Limb (tissue), 2 donors: Measurements from ENCODE around the gene KLHDC8B.

Source experiments
- DNase-seq, 2 donors: peaks; one replicate each; pipeline ENCODE4 v3.0.0-alpha.2; 2016; ENCODE audit errors: extremely low spot score in 2 of 2

KLHDC8B gene

DNA sequence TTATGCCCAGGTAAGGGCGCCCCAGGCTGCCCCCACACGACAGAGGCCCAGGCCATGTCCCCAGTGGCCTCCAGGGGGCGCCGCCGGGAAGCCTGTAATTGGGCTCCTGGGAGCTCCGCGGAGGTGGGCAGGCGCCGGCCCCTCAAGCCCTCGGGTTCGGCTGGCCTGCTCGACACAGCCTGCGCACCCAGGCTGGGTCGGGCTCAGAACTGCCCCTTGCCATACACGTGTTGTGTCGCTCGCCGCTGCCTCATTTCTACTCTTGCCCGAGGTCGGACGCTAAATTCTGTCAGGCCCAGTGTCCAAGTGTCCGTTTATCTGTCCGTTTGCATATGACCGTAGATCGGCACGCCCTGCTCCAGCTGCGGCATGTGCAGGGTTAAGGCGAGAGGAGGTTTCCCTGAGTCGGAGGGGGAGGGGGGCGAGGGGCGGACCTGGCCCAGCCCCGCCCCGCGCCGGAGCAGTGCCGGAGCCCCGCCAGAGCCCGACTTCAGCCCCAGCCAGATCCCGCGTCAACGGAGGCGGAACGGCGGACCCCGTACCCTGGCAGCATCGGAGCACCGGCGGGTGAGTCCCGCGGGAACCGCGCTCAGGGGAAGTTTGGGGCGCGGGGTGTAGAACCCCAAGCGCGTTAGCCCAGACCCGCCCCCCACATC is at the start of gene KLHDC8B:
Gene KLHDC8B, plus strand, starts transcription at position 480 of the 656 bp plus-strand sequence. CDS start 1,172 bp downstream, outside the sequence.
- peak; percentile 88 to 89 for DNase-seq

DNA sequence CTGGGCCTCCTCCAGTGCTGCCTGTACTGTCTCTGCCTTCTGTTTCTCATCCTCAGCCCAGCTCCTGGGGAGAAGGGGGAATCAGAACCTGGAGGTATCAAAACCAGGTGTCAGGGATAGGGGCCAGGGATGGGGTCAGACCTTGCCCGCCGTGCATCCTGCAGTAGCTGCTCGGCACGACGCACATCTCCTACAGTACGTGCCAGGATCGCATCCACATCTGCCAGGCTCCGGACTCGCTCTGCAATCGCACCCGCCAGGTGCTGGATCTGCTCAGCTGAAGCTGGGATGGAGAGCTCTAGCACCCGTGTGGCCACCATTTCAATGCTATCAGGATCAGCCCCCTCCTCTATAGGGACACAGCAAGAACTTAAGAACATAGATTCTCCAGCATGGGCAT is 49.4 kb upstream of the KLHDC8B start:
- DNase-seq: no peak

DNA sequence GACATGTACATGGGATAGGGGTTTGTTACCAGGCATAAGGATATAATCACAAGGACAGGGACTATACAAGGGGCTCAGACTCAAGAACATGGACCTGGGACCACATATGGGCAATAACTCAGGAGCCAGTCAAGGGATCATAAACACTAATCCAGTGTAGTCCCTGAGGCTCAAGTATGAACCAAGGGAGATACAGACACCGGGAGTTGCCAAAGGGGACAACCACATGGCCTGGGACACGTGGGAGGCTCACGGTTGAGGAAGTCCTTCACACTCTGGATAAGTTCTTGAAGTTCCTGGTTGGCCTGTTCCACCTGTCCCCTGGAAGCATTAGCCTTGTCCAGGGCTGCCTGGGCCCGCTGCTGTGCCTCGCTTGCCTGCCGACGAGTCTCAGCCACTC is 48.9 kb upstream of the KLHDC8B start:
- DNase-seq: no peak

DNA sequence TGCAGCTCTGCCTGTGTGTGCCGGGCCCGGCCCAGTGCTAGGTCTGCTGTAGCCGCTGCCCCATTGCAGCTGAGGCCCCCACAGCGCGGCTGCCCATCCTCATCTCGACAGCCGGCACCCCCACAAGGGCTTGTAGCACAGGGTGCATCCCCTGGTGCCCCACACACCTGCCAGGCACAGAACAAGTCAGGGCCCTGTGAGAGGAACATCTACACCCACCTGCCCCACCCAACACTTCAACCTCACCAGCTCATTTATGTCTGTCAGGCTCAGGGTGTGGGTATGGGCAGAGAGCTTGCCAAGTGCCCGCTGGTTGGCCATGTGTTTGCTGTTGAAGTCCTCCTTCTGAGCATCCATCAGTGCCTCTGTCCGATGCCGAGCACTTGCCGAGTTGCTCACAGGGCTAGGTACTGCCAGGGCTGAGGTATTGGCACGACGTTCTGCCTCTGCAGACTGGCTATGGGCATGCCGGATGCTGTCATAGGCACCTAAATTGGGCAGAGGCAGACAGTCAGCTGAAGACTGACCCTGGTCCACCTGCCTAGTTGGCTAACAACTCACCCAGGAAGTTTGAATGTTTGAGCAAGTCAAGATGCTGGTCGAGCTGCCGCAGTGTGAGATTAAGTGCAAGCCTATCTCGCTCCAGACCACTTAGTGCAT is 48.4 kb upstream of the KLHDC8B start:
- DNase-seq: no peak

DNA sequence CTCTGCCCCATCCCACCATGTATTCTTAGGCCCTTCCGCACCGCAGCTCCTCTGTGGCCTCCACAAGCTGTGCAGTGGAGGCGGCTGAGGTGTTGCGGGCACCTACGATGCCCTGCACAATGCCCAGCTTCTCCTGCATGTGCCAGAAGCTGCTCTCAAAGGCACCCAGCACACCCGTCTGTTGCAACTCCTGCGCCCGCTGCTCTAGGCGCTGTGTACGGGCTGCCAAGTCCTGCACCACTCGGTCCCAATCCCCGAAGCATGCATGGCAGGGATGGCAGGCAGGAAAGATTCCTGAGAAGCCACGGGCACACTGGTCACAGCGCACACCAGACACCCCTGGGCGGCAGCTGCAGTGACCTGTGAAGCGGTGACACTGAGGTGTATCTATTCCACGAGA is 47.7 kb upstream of the KLHDC8B start:
- no peak for DNase-seq

DNA sequence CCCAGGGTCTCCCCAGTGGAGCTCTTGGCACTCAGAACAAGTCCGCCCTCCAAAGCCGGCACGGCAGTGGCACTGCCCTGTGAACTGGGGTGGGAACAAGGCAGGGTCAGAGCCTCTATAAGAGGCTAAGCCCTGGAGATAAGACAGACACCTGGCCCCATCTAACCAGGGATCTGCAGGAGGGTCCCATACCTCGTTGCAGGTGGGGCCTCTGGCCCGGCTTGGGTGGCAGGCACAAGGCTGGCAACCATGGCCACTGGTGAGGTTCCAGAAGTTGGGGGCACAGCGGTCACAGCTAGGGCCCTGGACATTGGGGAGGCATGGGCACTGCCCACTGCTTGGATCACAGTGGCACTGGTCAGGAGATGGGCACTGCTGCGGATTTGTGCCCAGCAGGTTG is 47.2 kb upstream of the KLHDC8B start:
- DNase-seq: no peak

DNA sequence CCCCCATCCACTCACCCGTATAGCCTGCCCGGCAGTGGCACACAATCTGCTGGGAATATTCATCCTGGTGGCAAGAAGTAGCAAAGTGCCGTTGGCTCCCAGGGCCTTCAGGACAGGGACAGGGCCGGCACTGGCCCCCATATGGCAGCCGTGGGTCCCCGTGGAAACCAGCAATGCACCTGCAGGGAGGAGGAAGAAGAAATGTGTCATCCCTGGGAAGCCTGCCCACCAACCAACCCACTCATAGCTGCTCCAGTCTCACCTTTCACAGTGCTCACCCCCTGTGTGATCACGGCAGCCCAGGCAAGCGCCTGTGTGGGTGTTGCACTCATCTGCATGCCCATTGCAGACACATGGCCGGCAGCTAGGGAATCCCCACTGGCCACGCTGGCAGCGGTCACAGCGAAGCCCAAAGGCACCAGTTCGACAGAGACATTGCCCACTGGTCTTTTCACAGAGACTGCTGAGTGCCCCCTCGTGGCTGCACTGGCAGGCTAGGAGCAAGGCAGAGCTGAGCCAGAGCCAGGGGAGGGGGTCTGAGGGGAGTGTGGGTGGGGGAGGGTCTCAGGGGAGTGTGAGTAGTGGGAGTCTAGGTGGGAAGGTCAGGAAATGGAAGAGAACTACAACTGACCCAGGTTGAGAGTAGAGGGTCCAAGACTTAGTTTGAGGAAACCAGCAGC is 46.3 kb upstream of the KLHDC8B start:
- DNase-seq: no peak

DNA sequence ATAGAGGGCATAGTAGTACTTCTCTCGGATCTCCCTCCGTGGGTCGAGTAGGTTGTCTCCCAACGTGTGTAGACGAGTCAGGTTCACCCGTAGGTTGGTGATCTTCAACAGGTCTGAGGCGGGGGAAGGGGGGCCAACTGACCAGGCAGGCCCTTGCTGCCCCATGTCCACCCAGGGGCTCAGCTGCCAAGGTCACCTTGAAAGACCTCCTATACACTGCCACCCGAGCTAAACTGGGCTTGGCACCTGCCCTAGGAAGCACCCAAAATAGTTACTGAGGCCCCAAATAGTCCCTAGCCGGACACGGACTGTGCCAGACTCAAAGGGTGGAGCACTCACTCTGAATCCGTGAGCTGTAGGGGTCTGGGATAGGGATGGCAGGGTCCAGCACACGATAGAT is 40.4 kb upstream of the KLHDC8B start:
- DNase-seq: no peak

DNA sequence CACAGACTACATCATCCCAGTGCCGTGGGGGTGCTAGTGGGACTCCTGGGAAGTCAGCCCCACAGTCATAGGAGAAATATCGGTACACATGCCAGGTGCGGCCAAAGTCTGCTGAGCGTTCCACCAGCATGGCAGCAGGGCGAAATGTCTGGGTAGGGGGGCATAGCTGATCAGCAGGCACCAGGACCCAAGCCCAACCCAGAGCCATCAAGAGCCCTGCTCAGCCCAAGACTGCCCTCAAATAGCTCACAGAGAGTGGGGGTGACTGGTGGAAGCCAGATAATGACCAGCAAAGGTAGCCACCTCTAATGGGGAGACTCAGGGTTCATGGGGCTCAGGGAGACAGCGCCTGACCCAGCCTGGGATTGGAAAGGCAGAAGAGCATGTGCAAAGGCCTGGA is 39.8 kb upstream of the KLHDC8B start:
- DNase-seq: no peak

DNA sequence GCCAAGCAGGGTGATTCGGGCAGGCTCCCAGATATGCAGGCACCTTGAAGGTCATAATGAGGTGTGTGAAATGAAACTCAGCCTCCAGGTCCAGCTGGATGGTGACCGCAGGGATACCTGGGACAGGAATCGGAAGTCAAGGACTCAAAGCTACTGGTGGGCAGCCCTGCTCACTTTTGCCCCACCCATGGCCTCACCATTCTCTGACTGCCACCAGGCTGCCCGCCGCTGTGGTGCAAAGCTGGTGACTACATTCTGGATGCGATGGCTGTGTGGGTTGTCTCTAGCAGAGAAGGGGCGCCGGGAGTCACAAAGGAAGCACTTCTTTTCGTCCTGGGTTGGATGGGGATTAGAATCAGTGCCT is 39.3 kb upstream of the KLHDC8B start:
- DNase-seq: no peak

DNA sequence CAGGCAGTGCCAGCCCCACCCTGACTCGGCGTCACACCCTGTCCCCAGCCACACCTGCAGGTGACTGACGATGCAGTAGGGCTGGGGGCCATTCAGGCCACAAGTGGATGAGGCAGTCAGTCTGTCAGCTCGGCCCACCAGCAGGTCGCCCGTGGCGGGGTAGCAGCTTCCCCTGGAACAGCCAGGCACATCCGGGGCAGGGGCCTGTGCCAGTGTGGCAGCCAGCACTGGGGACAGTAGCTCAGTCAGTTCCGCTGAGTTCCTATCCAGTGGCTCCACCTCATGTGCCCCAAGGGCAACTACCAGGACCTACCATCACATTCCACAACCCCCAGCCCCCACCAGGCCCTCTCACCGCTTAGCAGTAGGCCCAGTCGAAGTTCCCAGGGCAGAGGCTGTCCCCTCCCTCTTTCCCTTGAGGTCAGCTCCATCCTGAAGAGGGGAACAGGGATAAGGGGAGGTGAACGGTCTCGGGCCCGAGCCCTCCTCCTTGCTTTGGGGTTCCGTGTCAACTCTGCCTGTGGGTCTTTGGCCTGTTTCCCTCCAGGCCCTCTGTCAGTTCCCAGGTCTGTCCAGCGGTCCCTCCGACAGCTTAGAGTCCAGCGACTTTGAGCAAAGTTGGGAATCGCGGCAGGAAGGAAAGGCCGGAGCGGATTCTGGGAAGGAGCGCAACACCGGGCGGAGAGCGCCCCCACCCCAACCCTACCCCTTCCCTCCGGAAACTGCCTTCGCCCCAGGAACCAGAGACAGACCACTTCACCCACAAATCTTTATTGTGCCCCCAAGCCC is 38.8 kb upstream of the KLHDC8B start, which contains the start of gene LAMB2:
Gene LAMB2, minus strand, starts transcription at position 614 of the 789 bp plus-strand sequence. Its CDS starts 183 bp downstream, at position 431.
- DNase-seq: peak; percentile 73 to 84

DNA sequence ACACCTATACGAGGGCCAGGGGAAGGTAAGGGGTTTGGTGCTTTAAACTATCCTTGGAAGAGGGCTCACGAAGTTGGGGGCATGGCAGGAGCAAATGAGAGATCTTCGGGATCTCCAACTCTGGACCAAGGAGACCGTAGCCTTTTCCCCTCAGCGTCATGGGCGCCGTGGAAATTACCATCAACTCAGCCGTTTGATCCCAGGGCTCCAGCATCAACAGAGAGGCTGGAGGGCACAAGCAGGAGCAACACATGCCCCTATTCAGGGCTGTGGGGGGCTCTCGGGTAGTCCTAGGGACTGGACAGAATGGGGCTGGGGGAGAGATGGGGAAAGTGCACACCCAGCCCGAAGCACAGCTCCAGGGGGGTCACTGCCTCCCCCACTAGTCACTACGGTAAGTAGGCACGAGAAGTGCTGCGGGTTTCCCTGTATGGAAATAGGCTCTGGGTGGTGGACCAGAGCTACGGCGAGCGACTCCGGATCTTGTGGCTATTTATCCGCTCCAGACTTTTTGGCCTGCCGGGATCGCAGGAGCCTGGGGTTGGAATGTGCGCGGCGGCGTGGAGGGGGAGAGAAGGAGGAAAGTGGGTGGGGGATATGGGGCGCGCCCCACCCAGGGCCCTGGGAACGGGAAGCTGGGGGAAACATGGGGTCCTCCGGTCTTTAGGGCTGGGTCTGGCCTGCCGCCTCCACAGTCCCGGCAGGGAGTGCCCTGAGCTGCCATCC is 38.0 kb upstream of the KLHDC8B start:
- DNase-seq: peak; percentile 91 to 92

DNA sequence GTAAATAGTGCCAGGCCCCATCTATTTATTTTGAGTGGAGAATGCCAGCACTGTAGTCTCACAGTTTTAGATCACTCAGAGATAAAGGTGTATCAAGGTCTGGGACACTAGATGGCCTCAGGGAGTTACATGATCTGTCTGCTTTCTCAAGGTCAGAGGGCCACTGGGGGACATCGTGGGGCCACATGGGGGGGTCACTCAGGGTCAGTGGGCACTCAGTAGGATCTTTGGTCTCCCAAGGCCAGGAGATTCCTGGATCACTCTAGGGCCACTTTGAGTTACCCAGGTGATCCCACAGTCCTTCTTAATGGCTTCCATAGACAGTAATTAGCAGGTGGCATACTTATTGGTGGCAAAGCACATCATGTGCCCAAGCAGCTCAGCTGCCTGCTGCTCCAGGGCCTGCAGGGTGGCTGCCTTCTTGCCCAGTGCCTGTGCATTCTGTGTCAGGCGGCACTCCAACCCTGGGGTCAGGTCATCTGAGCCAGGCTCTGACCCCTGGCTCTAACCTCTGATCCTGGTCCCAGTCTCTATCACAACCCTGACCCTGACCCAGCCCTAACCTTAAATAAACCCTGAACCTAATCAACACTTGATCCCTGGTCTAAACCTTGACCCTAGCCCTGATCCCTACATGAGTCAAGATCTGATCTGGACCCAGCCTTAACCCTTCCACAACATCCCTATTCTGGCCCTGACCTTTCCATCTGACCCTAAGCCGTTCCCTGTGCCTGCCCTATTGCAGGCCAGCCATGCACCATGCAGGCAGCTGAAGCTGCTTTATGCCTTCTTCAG is 36.7 kb upstream of the KLHDC8B start:
- DNase-seq: no peak

DNA sequence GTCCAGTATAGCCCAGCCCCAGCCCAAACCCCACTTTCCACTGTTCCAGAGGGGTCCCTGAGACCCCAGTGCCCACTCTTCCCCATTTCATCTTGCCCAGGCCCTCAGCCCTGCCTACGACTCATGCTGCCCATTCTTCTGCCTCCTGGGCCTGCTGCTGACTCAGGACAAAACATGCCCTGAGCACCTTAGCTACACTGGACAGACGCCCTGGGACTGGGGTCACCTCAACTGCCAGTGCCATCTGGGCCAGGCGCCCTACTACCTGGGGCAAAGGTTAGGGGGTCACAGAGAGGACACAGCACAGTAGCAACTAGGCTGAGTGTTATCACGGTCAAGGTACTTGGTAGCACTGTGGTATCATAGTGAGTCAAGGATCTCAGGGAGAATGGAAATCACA is 35.9 kb upstream of the KLHDC8B start:
- DNase-seq: no peak

DNA sequence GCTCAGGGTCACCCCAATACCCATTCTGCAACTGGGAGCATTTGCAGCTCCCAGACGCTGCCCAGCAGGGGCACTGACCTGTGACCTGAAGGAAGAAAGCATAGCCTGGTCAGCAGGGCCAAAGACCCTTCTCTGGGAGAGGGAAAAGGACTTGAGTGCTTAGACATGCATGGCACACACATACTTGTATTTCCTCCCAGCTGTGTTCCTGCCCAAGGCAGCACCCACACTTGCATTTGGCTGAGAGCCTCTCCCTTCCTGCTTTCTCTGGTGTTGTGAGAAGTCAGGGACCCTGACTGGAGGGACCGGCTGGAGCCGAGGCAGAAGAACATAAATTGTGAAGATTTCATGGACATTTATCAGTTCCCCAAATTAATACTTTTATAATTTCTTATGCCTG is 31.3 kb upstream of the KLHDC8B start:
- no peak for DNase-seq

DNA sequence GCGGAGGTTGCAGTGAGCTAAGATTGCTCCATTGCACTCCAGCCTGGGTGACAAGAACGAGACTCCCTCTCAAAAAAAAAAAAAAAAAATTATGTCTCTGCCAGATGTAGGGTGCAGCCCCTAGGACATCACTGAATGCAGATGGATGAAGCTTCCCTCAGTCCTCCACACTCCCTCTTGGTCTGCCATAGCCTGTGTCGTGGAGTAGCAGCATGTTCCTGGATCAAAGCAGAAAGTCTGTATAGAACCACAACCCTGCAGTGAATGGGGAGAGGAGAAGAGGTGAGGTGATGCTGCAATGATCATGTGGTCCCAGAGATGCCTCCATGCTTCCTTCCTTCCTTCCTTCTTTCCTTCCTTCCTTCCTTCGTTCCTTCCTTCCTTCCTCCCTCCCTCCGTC is 23.2 kb upstream of the KLHDC8B start:
- no peak for DNase-seq

DNA sequence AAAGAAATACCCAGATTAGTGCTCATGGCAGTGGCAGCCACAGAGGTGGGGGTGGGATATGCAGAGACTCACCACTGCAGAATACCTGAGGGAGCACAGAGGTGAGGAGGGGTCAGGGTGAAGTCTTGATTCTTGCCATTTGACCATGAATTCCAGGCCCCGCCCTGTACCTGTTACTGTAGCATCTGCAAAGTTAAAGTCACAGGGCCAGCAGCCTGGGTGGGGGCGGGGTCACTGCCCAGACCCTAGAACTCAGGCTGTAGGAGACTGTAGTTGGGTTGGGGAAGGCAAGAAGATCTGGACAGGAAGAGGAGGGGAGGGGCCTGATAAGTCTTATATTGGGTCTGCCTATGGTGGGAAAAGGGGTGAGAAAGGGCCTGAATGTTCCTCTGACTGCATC is 19.8 kb upstream of the KLHDC8B start:
- DNase-seq: no peak

DNA sequence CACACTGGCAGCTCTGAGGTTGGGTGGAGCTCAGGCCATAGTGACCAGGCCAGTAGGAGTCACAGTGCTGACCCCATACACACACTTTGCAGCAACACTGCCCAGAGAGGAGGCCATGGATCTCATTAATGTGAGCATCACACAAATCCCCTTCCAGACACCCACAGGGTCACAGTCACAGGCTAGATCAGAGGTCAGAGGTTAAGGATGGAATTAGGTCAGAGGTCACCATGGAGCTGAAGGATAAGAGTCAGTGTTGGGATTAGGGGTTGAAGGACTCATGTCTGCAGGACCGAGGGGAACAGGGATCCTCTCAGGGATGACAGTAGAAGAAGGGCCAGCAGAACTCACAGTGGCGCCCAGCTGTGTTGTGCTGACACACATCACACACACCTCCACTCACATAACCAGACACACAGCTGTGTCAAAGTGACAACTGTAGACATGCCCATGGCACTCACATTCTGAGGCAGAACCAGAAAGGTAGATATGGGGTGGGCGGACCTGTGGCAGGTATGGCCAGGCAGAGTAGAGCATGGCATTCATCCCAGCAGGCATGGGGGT is 18.0 kb upstream of the KLHDC8B start:
- DNase-seq: no peak

DNA sequence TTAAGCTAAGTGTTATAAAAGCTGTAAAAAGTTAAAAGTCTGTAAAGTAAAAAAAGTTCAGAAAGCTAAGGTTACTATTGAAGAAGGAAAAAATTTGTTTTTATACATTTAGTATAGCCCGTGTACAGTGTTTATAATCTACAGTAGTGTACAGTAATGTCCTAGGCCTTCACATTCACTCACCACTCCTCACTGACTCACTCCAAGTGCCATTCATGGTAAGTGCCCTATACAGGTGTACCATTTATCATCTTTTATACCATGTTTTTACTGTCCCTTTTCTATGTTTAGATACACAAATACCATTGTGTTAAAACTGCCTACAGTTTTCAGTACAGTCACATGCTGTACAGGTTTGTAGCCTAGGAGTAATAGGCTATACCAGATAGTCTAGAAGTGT is 14.1 kb upstream of the KLHDC8B start:
- no peak for DNase-seq

DNA sequence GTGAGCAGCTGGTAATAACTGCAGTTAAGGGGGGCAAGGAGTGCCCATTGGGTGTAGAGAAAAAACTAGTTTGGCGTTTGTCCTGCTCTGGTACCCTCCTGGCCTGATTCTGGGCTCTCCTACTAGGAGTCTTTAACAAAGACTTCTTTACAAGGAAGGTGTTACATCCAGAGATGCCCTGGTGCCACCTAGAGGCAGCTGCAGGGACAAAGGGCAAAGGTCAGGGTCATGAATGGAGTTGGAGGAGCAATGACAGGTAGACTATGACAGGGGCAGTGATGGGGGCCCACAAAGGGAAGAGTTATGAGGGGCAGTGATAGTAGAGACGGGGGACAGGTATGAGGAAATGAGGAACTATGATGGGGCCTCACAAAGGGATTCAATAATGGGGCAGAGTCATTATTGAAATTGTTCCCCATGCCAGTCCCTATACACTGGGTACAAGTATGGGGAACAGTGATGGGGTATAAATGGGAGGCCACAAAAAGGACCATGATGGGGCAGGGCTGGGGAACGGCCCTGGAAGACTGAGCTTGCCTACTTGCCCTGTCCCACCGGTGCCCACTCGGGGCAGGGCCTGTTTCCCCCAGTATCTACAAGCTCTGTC is 13.2 kb upstream of the KLHDC8B start:
- DNase-seq: no peak
